ENCODE data around the gene TIMM17A. TPM values are rescaled to one million over a fixed set of nuclear protein-coding genes. Genes with fewer than 3 reads are reported as not detected.
A peak's percentile ranks its signal among the peaks of the same experiment; 100 is the strongest.

The TIMM17A gene
- total RNA-seq, 2 experiments from 2014 or later: 34.0 to 39.5 TPM

DNA sequence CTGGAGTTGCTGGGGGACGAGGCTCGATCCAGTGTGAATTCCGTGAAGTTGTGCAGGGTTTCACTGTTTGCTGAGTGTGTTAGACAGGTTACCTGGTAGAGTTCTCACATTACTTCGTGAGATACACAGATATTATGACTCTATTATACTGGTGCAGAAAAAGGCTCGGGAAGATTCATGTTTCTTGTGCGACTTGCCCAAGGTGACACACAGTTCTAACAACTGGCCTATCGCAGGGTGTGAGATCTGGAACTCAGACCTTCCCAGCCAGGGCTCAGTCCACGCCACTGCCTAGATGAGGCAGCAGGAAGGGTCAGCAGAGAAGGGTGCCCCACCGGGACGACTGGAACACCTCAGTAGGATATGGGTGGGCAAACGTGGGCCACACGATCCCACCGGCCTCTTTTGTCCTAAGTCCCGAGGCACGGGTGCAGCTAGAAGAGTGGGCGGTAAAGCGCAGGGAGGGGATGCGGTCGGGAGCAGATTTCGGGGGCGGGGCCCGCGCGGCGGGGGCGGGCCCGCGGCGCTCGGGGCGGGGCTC lies 26.8 kb downstream of the TIMM17A start:
- H3K27ac Mint-ChIP-seq: peak overlapping the region; percentile 64
- POLR2A ChIA-PET: interaction anchor here (0.9 to 1.5 kb wide), 5 partner anchors 10 to 945 kb away, joined by 3 to 8 read pairs (median 4); partner anchors contain the start of genes KLHL12 and TIMM17A
- ATAC-seq (ENCODE audit: low read depth) (peak; percentile 78), DNase-seq (no peak)
- peak overlapping the region; percentile 88 for H3K4me3 Mint-ChIP-seq
- H3K27me3 Mint-ChIP-seq: peaks cover 14% of the 10 kb centered on the region
- H3K36me3 Mint-ChIP-seq: peaks cover 3% of the 10 kb centered on the region
- peaks cover 18% of the 10 kb centered on the region for H3K4me1 Mint-ChIP-seq
- no peaks in the 10 kb centered on the region for H3K9me3 Mint-ChIP-seq

DNA sequence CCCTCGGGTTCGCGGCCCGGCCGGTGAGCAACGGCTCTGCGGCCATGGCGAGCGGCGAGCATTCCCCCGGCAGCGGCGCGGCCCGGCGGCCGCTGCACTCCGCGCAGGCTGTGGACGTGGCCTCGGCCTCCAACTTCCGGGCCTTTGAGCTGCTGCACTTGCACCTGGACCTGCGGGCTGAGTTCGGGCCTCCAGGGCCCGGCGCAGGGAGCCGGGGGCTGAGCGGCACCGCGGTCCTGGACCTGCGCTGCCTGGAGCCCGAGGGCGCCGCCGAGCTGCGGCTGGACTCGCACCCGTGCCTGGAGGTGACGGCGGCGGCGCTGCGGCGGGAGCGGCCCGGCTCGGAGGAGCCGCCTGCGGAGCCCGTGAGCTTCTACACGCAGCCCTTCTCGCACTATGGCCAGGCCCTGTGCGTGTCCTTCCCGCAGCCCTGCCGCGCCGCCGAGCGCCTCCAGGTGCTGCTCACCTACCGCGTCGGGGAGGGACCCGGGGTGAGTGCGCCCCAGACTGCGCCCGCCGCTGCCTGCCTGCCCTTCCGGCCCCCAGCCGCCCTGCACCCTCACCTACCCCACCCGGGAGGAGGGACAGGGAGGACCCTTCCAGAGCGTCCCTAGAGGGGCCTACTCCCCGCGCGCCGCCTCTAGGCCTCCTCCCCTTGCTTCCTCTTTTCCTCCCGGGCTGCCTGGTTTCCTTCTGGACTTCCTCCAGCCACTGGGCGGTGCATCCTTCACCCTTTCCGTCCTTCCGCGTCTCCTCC lies 27.5 kb downstream of the TIMM17A start, which contains the start of gene RNPEP:
TSS of gene RNPEP (plus strand) at position 26 of the 757 bp plus-strand sequence. CDS start at position 45, 19 bp downstream.
- H3K36me3 Mint-ChIP-seq: peaks cover 3% of the 10 kb centered on the region
- peak within 1 kb of the TSS; percentile 92 for H3K27ac Mint-ChIP-seq
- no peaks in the 10 kb centered on the region for H3K9me3 Mint-ChIP-seq
- peak within 1 kb of the TSS; percentile 99 for H3K4me3 Mint-ChIP-seq
- peak; percentile 82 for DNase-seq
- POLR2A ChIA-PET: interaction anchor here (1.2 to 1.5 kb wide), 5 partner anchors 11 to 179 kb away, joined by 3 to 8 read pairs (median 4); partner anchors contain the start of gene TIMM17A
- peaks cover 18% of the 10 kb centered on the region for H3K4me1 Mint-ChIP-seq
- peaks cover 12% of the 10 kb centered on the region for H3K27me3 Mint-ChIP-seq
- ATAC-seq (ENCODE audit: low read depth): peak; percentile 83

- Mint-ChIP-seq H3K27me3 (peaks cover 12% of the 10 kb centered on the region), H3K4me3 (peak overlapping the region; percentile 99), H3K27ac (peak overlapping the region; percentile 92), H3K36me3 (peaks cover 3% of the 10 kb centered on the region), H3K4me1 (peaks cover 18% of the 10 kb centered on the region), H3K9me3 (no peaks in the 10 kb centered on the region)
- POLR2A ChIA-PET: interaction anchor here (1.2 to 1.5 kb wide), 3 partner anchors 11 to 100 kb away, joined by 3 to 8 read pairs (median 4); no protein-coding TSS in a partner anchor
- DNase-seq (no peak), ATAC-seq (ENCODE audit: low read depth) (no peak)
Observed at GRCh38 chr1:201983380-201983805, 28.1 kb downstream of the TIMM17A start.

GRCh38 chr1:201984446-201984845 lies 29.1 kb downstream of the TIMM17A start:
- peaks cover 3% of the 10 kb centered on the region for H3K36me3 Mint-ChIP-seq
- H3K27ac Mint-ChIP-seq: no peak overlapping the region
- POLR2A ChIA-PET: interaction anchor here (0.8 kb wide), 1 partner anchor 29 kb away, joined by 6 read pairs; the partner anchor contains the start of gene TIMM17A

GRCh38 chr1:201985355-201985754 lies 30.1 kb downstream of the TIMM17A start:
- H3K4me1 Mint-ChIP-seq: peaks cover 18% of the 10 kb centered on the region
- H3K36me3 Mint-ChIP-seq: peaks cover 5% of the 10 kb centered on the region
- no peak overlapping the region for H3K27ac Mint-ChIP-seq
- H3K27me3 Mint-ChIP-seq: peaks cover 6% of the 10 kb centered on the region
- DNase-seq (no peak), ATAC-seq (ENCODE audit: low read depth) (no peak)
- POLR2A ChIA-PET: interaction anchor here (0.8 kb wide), 1 partner anchor 30 kb away, joined by 6 read pairs; the partner anchor contains the start of gene TIMM17A
- H3K4me3 Mint-ChIP-seq: no peak overlapping the region
- H3K9me3 Mint-ChIP-seq: no peaks in the 10 kb centered on the region

More at GRCh38 chr1:201984446-201984845, 29.1 kb downstream of the TIMM17A start:
- H3K4me3 Mint-ChIP-seq: no peak overlapping the region
- peaks cover 12% of the 10 kb centered on the region for H3K27me3 Mint-ChIP-seq
- H3K9me3 Mint-ChIP-seq: no peaks in the 10 kb centered on the region
- ATAC-seq (ENCODE audit: low read depth) (no peak), DNase-seq (no peak)
- H3K4me1 Mint-ChIP-seq: peaks cover 18% of the 10 kb centered on the region

DNA sequence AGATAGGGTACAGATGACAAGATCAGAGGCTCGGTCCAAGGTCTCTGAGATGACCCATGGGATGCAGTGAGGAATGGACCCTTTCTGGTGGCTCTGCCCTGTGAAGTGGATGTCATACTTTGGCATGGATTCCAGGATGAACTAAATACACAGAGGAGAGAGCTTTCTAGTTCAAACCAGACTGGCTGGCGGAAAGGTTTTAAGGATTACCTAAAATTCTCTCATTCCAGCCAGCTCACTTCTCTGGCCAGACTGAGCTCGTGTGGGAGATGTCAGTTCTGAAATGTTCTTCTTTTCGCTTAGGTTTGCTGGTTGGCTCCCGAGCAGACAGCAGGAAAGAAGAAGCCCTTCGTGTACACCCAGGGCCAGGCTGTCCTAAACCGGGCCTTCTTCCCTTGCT lies 33.3 kb downstream of the TIMM17A start:
- DNase-seq: no peak
- H3K36me3 Mint-ChIP-seq: peaks cover 18% of the 10 kb centered on the region
- no peak overlapping the region for H3K4me3 Mint-ChIP-seq
- no peaks in the 10 kb centered on the region for H3K27me3 Mint-ChIP-seq
- H3K27ac Mint-ChIP-seq: no peak overlapping the region
- POLR2A ChIA-PET: no interaction called here
- no peaks in the 10 kb centered on the region for H3K9me3 Mint-ChIP-seq
- peaks cover 7% of the 10 kb centered on the region for H3K4me1 Mint-ChIP-seq
- no peak for ATAC-seq (ENCODE audit: low read depth)

DNA sequence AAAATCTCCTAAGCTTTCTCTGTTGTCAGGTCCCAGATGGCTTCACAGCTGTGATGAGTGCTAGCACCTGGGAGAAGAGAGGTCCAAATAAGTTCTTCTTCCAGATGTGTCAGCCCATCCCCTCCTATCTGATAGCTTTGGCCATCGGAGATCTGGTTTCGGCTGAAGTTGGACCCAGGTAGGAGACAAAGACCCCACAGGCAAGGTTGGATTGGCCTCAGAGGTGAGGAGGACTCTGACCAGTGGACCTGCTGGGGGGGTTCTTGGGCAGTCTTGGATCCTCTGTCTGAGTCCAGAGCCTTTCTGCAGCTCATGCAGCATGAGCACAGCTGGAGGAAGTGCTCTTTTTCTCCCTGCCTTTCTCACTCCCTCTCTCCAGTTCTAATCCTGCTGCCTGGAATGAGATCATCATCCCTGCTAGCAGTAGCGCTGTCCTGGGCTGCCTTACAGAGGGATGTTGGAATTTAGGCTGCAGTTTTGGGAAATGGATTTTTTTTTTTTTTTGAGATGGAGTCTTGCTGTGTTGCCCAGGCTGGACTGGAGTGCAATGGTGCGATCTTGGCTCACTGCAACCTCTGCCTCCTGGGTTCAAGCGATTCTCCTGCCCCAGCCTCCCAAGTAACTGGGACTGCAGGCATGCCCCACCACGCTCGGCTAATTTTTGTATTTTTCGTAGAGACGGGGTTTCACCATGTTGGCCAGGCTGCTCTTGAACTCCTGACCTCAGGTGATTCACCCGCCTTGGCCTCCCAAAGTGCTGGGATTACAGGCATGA lies 34.2 kb downstream of the TIMM17A start:
- POLR2A ChIA-PET: no interaction called here

GRCh38 chr1:201990427-201990826 lies 35.1 kb downstream of the TIMM17A start:
- no peaks in the 10 kb centered on the region for H3K27me3 Mint-ChIP-seq
- POLR2A ChIA-PET: no interaction called here
- peaks cover 20% of the 10 kb centered on the region for H3K36me3 Mint-ChIP-seq
- no peak overlapping the region for H3K4me3 Mint-ChIP-seq
- H3K27ac Mint-ChIP-seq: no peak overlapping the region
- H3K9me3 Mint-ChIP-seq: no peaks in the 10 kb centered on the region
- DNase-seq (no peak), ATAC-seq (ENCODE audit: low read depth) (no peak)
- H3K4me1 Mint-ChIP-seq: peaks cover 3% of the 10 kb centered on the region

More for the DNA sequence above, 34.2 kb downstream of the TIMM17A start:
- no peak overlapping the region for H3K27ac Mint-ChIP-seq
- H3K9me3 Mint-ChIP-seq: no peaks in the 10 kb centered on the region
- DNase-seq: no peak
- H3K4me3 Mint-ChIP-seq: no peak overlapping the region
- peaks cover 3% of the 10 kb centered on the region for H3K4me1 Mint-ChIP-seq
- ATAC-seq (ENCODE audit: low read depth): no peak
- no peaks in the 10 kb centered on the region for H3K27me3 Mint-ChIP-seq
- H3K36me3 Mint-ChIP-seq: peaks cover 20% of the 10 kb centered on the region

DNA sequence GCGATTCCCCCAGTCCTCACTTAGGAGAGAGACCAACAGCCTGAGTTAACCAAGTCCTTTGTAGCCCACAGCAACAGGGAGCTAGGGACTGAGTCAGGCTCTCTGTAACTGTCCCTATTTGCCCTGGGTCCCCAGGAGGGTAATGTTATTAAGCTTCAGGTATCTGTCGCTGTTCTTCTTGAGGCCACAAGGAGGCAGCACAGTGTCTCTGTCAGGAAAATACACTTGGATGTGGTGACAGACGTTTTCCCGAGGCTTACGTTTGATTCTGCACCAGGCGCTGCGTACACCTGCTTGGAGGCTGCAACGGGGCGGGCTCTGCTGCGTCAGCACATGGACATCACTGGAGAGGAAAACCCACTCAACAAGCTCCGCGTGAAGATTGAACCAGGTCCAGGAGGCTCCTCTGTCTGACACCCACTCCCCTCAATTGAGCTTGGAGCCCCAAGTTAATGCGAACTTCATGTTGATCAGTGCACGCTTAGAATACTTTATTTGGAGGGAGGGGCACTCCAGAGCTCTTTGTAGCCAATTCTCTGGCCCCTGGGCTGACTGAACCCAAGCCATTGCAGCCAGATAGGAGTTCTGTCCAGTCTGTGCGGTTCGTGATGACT lies 44.4 kb downstream of the TIMM17A start:
- no peak overlapping the region for H3K4me3 Mint-ChIP-seq
- H3K27me3 Mint-ChIP-seq: no peaks in the 10 kb centered on the region
- H3K27ac Mint-ChIP-seq: no peak overlapping the region
- H3K4me1 Mint-ChIP-seq: no peaks in the 10 kb centered on the region
- H3K9me3 Mint-ChIP-seq: no peaks in the 10 kb centered on the region
- DNase-seq (no peak), ATAC-seq (ENCODE audit: low read depth) (peak; percentile 76)
- peaks cover 5% of the 10 kb centered on the region for H3K36me3 Mint-ChIP-seq
- POLR2A ChIA-PET: interaction anchor here (0.5 kb wide), 1 partner anchor 116 kb away, joined by 3 read pairs; no protein-coding TSS in a partner anchor

GRCh38 chr1:202002507-202002906 lies 47.2 kb downstream of the TIMM17A start:
- no peaks in the 10 kb centered on the region for H3K27me3 Mint-ChIP-seq
- no peak overlapping the region for H3K27ac Mint-ChIP-seq
- POLR2A ChIA-PET: no interaction called here
- no peak overlapping the region for H3K4me3 Mint-ChIP-seq
- peaks cover 3% of the 10 kb centered on the region for H3K36me3 Mint-ChIP-seq
- H3K9me3 Mint-ChIP-seq: no peaks in the 10 kb centered on the region
- no peaks in the 10 kb centered on the region for H3K4me1 Mint-ChIP-seq
- ATAC-seq (ENCODE audit: low read depth): no peak
- no peak for DNase-seq

- H3K9me3 Mint-ChIP-seq: no peaks in the 10 kb centered on the region
- H3K36me3 Mint-ChIP-seq: peaks cover 3% of the 10 kb centered on the region
- H3K4me3 Mint-ChIP-seq: no peak overlapping the region
- POLR2A ChIA-PET: no interaction called here
- ATAC-seq (ENCODE audit: low read depth): no peak
- peaks cover 2% of the 10 kb centered on the region for H3K4me1 Mint-ChIP-seq
- no peak for DNase-seq
- no peaks in the 10 kb centered on the region for H3K27me3 Mint-ChIP-seq
- H3K27ac Mint-ChIP-seq: no peak overlapping the region
Observed at GRCh38 chr1:202004711-202005110, 49.4 kb downstream of the TIMM17A start.

- Mint-ChIP-seq H3K36me3 (peaks cover 3% of the 10 kb centered on the region), H3K9me3 (no peaks in the 10 kb centered on the region), H3K27me3 (no peaks in the 10 kb centered on the region), H3K27ac (no peak overlapping the region), H3K4me3 (no peak overlapping the region), H3K4me1 (peaks cover 2% of the 10 kb centered on the region)
- ATAC-seq (ENCODE audit: low read depth) (no peak), DNase-seq (no peak)
- POLR2A ChIA-PET: no interaction called here
Observed at GRCh38 chr1:202005958-202006357, 50.7 kb downstream of the TIMM17A start.

DNA sequence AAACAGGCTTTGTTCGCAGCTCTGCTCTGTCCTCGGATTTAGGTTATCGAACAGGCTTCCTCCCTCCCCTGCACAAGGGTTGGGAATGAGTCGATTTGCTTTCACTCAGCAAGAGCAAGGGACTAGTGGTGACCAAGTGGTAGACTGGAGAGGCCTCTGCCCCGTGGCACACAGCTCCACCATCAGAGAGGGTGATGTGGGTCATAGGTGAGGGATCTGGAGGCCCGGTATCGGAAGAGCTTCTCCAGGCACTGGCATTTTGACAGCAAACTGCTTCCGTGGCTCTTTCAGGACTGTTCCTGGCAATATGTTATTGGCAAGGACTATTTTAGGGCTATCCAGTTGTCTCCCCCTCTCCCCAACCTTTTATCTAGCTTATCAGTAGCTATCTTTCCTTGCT lies 52.0 kb downstream of the TIMM17A start:
- DNase-seq (no peak), ATAC-seq (ENCODE audit: low read depth) (no peak)
- Mint-ChIP-seq H3K9me3 (no peaks in the 10 kb centered on the region), H3K27ac (no peak overlapping the region), H3K4me1 (peaks cover 2% of the 10 kb centered on the region), H3K4me3 (no peak overlapping the region), H3K36me3 (peaks cover 3% of the 10 kb centered on the region), H3K27me3 (no peaks in the 10 kb centered on the region)
- POLR2A ChIA-PET: no interaction called here

Data from activated naive CD8-positive, alpha-beta T cell treated with anti-CD3 and anti-CD28 coated beads, Interleukin-2, amount 10 ng/mL, durations not matched to agents 7 days and 5 days (primary cell).